HEK293 (cell line): ENCODE results near the gene SIGLEC6.

Source experiments
- CTCF ChIA-PET: fragments of 350-600 bp; formaldehyde crosslinking; extraction: SDS; loops from one replicate; lab custom pipeline; 2021; ENCODE audit warnings: antibody characterized with exemption; lab: Yijun Ruan, JAX
- POLR2A ChIA-PET: fragments of 300-600 bp; formaldehyde crosslinking; extraction: SDS; loops from one replicate; lab custom pipeline; 2020; ENCODE audit warnings: antibody characterized with exemption, inconsistent platforms; lab: Yijun Ruan, JAX
- H3K27ac ChIP-seq: fragments of 200-500 bp; sonication (Bioruptor generic); 2 replicates; pipeline ENCODE4 v1.5.1; 2014; ENCODE audit warnings: low read depth, low read length, control low read depth, inconsistent platforms; ENCODE audit errors: extremely low read depth
- H3K36me3 ChIP-seq, 2 experiments: fragments of 200-500 bp in 1 of 2; sonication (Bioruptor generic) in 1 of 2; 1 replicate in 1 of 2; 2 replicates in 1 of 2; pipeline ENCODE4 v1.5.1; 2014 to 2017; ENCODE audit warnings: inconsistent platforms in 2 of 2, low read length in 2 of 2; ENCODE audit not compliant: control insufficient read depth in 2 of 2, insufficient read depth in 1 of 2
- H3K4me1 ChIP-seq: fragments of 200-500 bp; sonication (Bioruptor generic); 2 replicates; pipeline ENCODE4 v1.5.1; 2014; ENCODE audit warnings: mild to moderate bottlenecking, low read length, inconsistent platforms; ENCODE audit not compliant: control insufficient read depth, insufficient read depth
- H3K4me3 ChIP-seq: 2 replicates; pipeline ENCODE4 v1.5.1; 2011; ENCODE audit warnings: low read depth, mild to moderate bottlenecking, control low read depth, low read length, moderate library complexity
- H3K9me3 ChIP-seq: fragments of 200-500 bp; sonication (Bioruptor generic); 2 replicates; pipeline ENCODE4 v1.5.1; 2014; ENCODE audit warnings: low read depth, low read length, inconsistent platforms; ENCODE audit not compliant: control insufficient read depth, insufficient read depth
- GLI2 ChIP-seq: fragments of 450-650 bp; formaldehyde crosslinking; IDR thresholded peaks from 2 replicates; pipeline ENCODE4; 2017; ENCODE audit warnings: missing biosample characterization, missing genetic modification characterization, low read depth, borderline replicate concordance
- MZF1 ChIP-seq: fragments of 450-650 bp; formaldehyde crosslinking; IDR thresholded peaks from 2 replicates; pipeline ENCODE4 v1.5.1; 2017; ENCODE audit warnings: missing biosample characterization, missing genetic modification characterization, borderline replicate concordance
- PRDM2 ChIP-seq: fragments of 450-650 bp; formaldehyde crosslinking; IDR thresholded peaks from 2 replicates; pipeline ENCODE4 v1.5.1; 2016; ENCODE audit warnings: missing biosample characterization, missing genetic modification characterization, borderline replicate concordance
- RBAK ChIP-seq: fragments of 450-650 bp; formaldehyde crosslinking; IDR thresholded peaks from 2 replicates; pipeline ENCODE4 v1.5.1; 2016; ENCODE audit warnings: missing biosample characterization, missing genetic modification characterization
- TRIM28 ChIP-seq: IDR thresholded peaks from 2 replicates; pipeline ENCODE4 v1.6.1; 2011; ENCODE audit warnings: low read length, control low read depth, borderline replicate concordance
- ZBTB17 ChIP-seq: fragments of 450-650 bp; formaldehyde crosslinking; IDR thresholded peaks from 2 replicates; pipeline ENCODE4 v1.5.1; 2016; ENCODE audit warnings: missing biosample characterization, missing genetic modification characterization
- ZEB2 ChIP-seq: fragments of 450-650 bp; formaldehyde crosslinking; IDR thresholded peaks from 2 replicates; pipeline ENCODE4 v1.5.1; 2016; ENCODE audit warnings: missing biosample characterization, missing genetic modification characterization
- ZNF112 ChIP-seq: fragments of 450-650 bp; formaldehyde crosslinking; IDR thresholded peaks from 2 replicates; pipeline ENCODE4 v1.5.0; 2017; ENCODE audit warnings: missing biosample characterization, missing genetic modification characterization
- ZNF146 ChIP-seq: fragments of 450-650 bp; formaldehyde crosslinking; IDR thresholded peaks from 2 replicates; pipeline ENCODE4 v1.5.1; 2016; ENCODE audit warnings: missing biosample characterization, missing genetic modification characterization
- ZNF280D ChIP-seq: fragments of 450-650 bp; formaldehyde crosslinking; IDR thresholded peaks from 2 replicates; pipeline ENCODE4 v1.5.1; 2016; ENCODE audit warnings: missing biosample characterization, missing genetic modification characterization
- ZNF292 ChIP-seq: fragments of 450-650 bp; formaldehyde crosslinking; IDR thresholded peaks from 2 replicates; pipeline ENCODE4 v1.5.1; 2016; ENCODE audit warnings: low read depth, missing biosample characterization, missing genetic modification characterization, borderline replicate concordance
- ZNF366 ChIP-seq: fragments of 450-650 bp; formaldehyde crosslinking; conservative IDR thresholded peaks from 2 replicates; pipeline ENCODE4 v1.5.1; 2016; ENCODE audit warnings: missing biosample characterization, missing genetic modification characterization
- ZNF449 ChIP-seq: fragments of 450-650 bp; formaldehyde crosslinking; IDR thresholded peaks from 2 replicates; pipeline ENCODE4 v1.5.1; 2017; ENCODE audit warnings: missing biosample characterization, mild to moderate bottlenecking, missing genetic modification characterization, moderate library complexity
- ZNF513 ChIP-seq: fragments of 450-650 bp; IDR thresholded peaks from 2 replicates; pipeline ENCODE4 v1.5.1; 2018; ENCODE audit warnings: missing biosample characterization, missing genetic modification characterization
- ZNF555 ChIP-seq: fragments of 450-650 bp; formaldehyde crosslinking; conservative IDR thresholded peaks from 2 replicates; pipeline ENCODE4 v1.5.1; 2017; ENCODE audit warnings: missing biosample characterization, mild to moderate bottlenecking, missing genetic modification characterization, inconsistent platforms
- ZNF580 ChIP-seq: fragments of 450-650 bp; formaldehyde crosslinking; IDR thresholded peaks from 2 replicates; pipeline ENCODE4 v1.5.1; 2016; ENCODE audit warnings: missing biosample characterization, missing genetic modification characterization
- ZNF777 ChIP-seq: fragments of 450-650 bp; formaldehyde crosslinking; IDR thresholded peaks from 2 replicates; pipeline ENCODE4 v1.5.1; 2017; ENCODE audit warnings: missing biosample characterization, missing genetic modification characterization, borderline replicate concordance
- ZNF843 ChIP-seq: fragments of 450-650 bp; formaldehyde crosslinking; IDR thresholded peaks from 2 replicates; pipeline ENCODE4 v1.5.1; 2016; ENCODE audit warnings: missing biosample characterization, missing genetic modification characterization
- ZSCAN16 ChIP-seq: fragments of 450-650 bp; formaldehyde crosslinking; IDR thresholded peaks from 2 replicates; pipeline ENCODE4 v1.5.1; 2016; ENCODE audit warnings: missing biosample characterization, missing genetic modification characterization

The SIGLEC6 gene

GRCh38 chr19:51529301-51529700 lies 2.2 kb downstream of the SIGLEC6 start:
- H3K9me3 ChIP-seq = no peaks in the 10 kb centered on the region
- no peak overlapping the region for H3K4me3 ChIP-seq
- TF ChIP-seq ZNF580 (tag by site-specific recombination) = no peak
- TF ChIP-seq ZNF449 (tag by site-specific recombination) = no peak
- TF ChIP-seq ZNF292 (tag by site-specific recombination) = no peak
- TF ChIP-seq PRDM2 (tag by site-specific recombination) = no peak
- TF ChIP-seq ZNF555 (tag by site-specific recombination) = no peak
- TF ChIP-seq ZNF777 (tag by site-specific recombination) = no peak
- no peak for TF ChIP-seq ZNF280D
- no peak for TF ChIP-seq TRIM28
- no peak for TF ChIP-seq ZBTB17 (tag by site-specific recombination)
- TF ChIP-seq RBAK (tag by site-specific recombination) = no peak
- no peak for TF ChIP-seq ZNF146 (tag by site-specific recombination)
- no peak for TF ChIP-seq ZNF366
- TF ChIP-seq ZNF112 = no peak
- no peak for TF ChIP-seq ZEB2 (tag by site-specific recombination)
- TF ChIP-seq ZNF843 (tag by site-specific recombination) = no peak
- TF ChIP-seq ZNF513 (tag by site-specific recombination) = no peak
- no peak for TF ChIP-seq ZSCAN16
- TF ChIP-seq GLI2 = no peak
- TF ChIP-seq MZF1 (tag by site-specific recombination) = no peak
- no peaks in the 10 kb centered on the region for H3K4me1 ChIP-seq
- POLR2A ChIA-PET = no interaction called here
- no peak overlapping the region for H3K27ac ChIP-seq
- H3K36me3 ChIP-seq = no peaks in the 10 kb centered on the region
- CTCF ChIA-PET = interaction anchor here (1.5 kb wide), 2 partner anchors 14 to 270 kb away, joined by 4 read pairs; no protein-coding TSS in a partner anchor
